GM19452 (cell line): ENCODE results near the gene GNG8.
A peak's percentile ranks its signal among the peaks of the same experiment; 100 is the strongest.

ENCODE experiments used
- ATAC-seq: cut with Tn5 transposase; IDR thresholded peaks from one replicate; pipeline ENCODE4 v1.9.1; 2021; ENCODE audit not compliant: unreplicated experiment

The GNG8 gene

GRCh38 chr19:46635920-46636761, at the start of gene GNG8:
Gene GNG8 (minus strand): TSS chr19:46636202. CDS start chr19:46634682, 1,520 bp downstream.
- ATAC-seq = no peak

GRCh38 chr19:46685189-46685588, 49.2 kb upstream of the GNG8 start:
- no peak for ATAC-seq

GRCh38 chr19:46678110-46678732, 42.2 kb upstream of the GNG8 start:
- ATAC-seq = no peak

DNA sequence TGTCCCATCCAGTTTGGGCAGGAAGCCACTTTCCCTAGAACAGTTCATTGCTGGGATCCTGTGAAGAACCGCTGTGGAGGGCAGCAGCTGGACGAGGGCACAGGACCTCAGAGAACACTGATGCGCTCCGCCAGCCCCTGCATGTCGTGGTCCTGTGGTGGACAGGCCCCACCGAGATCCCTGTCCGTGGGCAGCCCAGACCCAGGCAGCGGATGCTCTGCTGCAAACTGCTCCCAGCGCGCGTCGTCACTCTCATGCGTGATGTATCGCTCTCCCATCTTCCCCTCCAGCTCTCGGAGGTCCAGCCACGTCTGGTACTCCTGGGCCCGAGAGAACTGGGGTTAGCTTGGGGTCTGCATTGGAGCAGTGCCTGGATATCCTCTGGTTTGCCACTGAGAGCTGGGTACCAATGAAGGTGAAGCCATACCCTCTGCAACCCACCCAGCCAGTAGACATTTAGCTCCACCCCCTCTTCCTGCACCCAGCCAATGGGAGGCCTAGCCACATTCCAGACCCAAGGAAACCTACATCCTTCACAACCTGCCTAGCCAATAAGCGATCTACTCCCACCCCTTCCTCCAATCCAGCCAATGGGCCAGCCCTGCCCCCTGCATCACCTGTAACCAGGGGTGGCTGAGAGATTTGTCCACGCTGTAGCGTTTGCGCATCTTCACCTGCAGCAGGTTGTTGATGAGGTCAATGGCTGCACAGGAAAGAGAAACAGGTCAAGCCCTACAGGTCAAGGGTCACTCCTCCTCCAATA, 38.6 kb upstream of the GNG8 start:
- no peak for ATAC-seq

DNA sequence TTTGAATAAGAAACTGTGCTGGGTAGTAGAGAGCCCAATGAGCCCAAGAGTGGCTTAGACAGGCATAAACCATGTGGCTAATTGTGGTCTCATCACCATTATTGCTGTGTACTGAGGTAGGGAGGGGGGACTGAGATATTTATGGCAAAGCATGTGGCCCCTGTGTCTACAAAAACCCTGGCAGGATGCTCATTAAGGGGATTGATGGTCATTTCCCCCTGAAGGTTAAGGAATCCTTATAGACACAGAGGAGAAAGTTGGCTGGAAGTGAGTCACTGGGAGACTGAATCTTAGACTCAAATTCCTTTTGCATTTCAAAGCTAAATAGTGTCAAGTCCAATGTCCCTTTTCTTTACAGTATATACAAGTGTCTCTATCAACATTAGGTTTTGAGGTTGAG, 34.8 kb upstream of the GNG8 start:
- ATAC-seq = no peak

DNA sequence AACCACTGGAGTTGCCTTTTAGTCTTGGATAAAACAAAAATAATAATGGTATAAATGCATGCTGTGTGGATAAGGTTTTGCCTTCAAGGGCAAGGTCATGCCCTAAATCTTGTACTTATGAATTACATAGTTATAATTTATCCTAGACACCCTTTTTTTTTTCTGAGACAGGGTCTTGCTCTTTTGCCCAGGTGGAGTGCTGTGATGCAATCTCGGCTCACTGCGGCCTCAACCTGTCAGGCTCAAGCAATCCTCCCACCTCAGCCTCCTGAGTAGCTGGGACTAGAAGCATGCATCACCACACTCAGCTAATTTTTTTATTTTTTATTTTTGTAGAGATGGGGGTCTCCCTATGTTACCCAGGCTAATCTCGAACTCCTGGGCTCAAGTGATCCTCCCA, 32.7 kb upstream of the GNG8 start:
- no peak for ATAC-seq

DNA sequence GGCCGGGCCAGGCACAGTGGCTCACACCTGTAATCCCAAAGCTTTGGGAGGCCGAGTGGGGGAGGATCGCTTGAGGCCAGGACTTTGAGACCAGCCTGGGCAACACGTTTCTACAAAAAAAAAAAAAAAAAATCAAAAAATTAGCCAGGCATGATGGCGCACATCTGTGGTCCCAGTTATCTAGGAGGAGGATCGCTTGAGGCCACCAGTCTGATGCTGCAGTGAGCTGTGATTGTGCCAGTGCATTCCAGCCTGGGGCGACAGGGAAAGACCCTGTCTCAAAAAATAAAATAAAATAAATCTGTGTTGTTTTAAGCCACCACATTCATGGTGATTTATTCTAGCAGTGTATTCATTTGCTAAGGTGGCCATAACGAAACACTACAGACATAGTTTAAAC, 29.1 kb upstream of the GNG8 start:
- no peak for ATAC-seq

- no peak for ATAC-seq
These were observed 26.0 kb upstream of the GNG8 start for GRCh38 chr19:46661735-46662592.

GRCh38 chr19:46661020-46661731, 25.2 kb upstream of the GNG8 start, which contains the start of gene DACT3:
Gene DACT3 (minus strand): TSS chr19:46661182. CDS start chr19:46661064, 118 bp downstream.
- ATAC-seq = peak; percentile 88

DNA sequence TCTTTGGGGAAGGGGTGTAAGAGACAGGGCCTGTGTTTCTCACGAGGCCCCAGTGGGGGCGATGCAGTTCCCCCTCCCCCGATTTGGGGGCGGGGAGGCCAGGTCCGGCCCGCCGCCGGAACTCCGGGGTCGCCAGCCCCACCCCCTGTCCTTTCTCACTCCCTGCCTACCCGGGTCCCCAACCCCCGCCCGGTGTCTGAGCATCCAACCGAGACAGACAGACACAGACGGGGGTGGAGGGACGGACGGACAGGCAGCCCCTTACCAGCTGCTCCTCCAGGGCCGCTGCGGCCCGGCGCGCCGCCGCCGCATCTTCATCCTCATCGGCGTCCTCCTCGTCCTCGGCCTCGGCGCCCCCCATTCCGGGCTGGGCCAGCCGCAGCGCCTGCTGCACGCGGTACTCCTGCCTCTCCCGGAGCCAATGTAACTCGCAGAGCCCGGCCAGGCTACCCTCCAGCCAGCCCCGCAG, 24.6 kb upstream of the GNG8 start:
- no peak for ATAC-seq

- no peak for ATAC-seq
These were observed 24.1 kb upstream of the GNG8 start for GRCh38 chr19:46660008-46660517.

DNA sequence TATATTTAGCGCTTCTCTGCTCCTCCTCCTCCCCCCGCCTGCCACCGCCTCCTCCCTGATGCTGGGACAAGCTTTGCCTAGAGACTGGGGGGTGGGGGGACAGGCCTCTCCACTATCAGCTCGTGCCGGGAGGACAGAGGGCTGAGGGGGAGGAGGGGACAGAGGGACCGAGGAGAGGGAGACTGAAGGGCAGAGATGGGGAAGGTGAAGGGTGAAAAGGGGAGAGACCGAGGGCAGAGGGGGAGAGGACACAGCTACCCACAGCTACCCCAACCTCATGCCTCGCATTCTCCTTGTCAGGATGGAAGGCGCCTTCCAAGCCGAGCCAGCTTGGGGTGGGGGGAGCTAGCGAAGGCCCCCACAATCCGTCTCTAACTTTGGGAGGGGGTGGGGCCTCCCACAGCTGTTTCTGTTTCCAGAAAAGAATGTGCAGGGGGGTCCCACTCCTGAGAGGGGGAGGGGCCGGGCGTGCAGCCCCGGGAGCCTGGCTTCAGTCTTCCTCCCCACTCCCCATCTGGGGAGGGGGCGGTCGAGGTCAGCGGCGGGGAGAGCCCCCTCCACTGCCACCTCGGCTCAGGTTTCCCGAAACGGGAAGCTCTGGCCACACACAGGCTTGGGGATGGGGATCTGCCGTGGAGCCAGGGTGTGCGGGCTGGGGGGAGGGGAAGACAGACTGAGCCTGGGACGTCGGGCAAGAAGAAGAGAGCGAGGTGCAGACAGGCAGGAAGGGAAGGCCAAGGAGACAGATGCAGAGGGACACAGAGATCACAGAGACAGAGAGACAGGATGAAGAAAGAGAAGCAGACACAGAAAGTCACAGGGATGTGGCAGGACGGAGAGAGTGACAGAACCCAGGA, 23.4 kb upstream of the GNG8 start:
- ATAC-seq = no peak

DNA sequence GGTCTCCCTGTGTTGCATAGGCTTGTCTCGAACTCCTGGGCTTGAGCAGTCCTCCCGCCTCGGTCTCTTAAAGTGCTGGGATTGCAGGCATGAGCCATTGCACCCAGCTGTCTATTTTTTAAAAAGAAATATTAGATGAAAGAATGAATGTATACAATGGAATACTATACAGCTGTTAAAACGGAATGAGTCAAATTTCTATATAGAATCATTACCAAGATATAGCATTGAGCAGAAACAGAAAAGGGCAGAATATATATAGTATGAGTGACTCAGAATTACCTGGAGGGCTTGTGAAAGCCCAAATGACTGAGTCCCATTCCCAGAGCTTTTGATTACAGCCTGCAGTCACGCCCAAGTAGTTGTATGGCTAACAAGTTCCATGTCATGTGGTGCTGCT, 20.5 kb upstream of the GNG8 start:
- no peak for ATAC-seq

GRCh38 chr19:46654621-46655152, 18.7 kb upstream of the GNG8 start:
- ATAC-seq = no peak

DNA sequence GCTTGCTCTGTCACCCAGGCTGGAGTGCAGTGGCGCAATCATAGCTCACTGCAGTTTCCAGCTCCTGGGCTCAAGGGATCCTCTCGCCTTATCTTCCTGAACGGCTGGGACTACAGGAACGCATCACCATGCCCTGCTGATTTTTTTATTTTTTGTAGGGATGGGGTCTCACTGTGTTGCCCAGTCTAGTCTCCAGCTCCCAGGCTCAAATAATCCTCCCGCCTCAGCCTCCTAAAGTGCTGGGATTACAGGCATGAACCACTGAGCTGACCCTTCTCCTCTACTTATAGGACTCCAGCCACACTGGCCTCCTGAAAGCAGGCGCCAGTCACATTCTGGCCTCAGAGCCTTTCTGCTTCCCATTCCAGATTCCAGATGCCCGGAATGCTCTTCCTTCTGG, 14.4 kb upstream of the GNG8 start:
- ATAC-seq = no peak

DNA sequence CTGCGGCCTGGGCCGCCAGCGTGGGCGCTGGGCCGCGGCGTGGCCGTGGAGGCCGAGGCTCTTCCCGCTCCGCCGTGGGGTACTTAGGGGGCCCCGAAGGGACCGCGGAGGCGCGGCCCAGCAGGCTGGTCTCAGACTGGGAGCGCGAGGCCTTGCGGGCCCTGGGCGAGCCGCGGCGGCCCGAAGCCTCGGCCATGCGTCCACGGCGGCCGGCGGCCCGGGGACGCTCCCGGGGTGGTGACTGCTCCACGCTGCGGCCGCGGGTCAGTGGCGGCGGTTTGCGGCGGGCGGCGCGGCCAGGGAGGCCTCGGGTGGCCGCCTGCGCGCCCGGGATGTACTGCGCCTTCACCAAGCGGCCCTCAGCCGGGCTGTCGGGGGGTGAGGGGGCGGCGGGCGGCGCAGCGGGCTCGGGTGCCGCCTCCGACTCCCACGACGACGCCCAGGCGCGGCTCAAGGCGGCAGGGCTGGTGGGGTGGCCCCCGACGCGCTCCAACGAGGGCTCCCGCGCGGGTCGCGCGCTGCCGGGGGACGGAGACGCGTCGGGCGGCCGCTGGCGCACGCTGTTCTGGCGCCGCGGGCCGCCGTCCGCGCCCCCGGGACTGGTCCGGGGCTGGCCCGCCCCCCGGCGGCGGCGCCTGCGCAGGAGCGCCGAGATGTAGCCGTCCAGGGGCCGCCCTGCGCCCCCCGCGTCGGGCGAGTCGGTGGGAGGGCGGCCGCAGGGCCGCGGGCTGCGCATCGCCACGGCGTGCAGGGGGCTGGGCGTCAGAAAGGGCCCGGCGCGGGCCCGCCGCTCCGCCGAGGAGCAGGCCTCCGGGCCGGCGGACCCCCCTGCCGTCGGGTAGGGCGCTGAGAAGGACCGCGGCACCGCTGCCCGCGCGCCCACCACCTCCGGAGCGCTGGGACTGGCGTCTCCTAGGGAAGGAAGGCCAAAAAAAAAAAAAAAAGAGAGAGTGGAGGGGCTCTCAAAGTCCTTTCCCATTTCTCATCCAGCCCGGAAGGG, 13.3 kb upstream of the GNG8 start:
- ATAC-seq = no peak
